IPS DF 6.9 (cell line): ENCODE results near the gene GCC1.
"Not testable (repeated sequence)": the region's sequence is repeated elsewhere in the genome, so short reads cannot be mapped to it uniquely, and the experiment has no call there.

Experiments used
- DNase-seq: peaks from one replicate; pipeline ENCODE4 v3.0.0-alpha.2; 2013; ENCODE audit warnings: low read depth, low spot score
- H3K27ac ChIP-seq: one replicate; pipeline ENCODE4 v1.5.1; 2013; ENCODE audit warnings: low read length, control low read depth
- H3K27me3 ChIP-seq: 2 replicates; pipeline ENCODE4 v1.6.1; 2013; ENCODE audit warnings: mild to moderate bottlenecking, low read length; ENCODE audit not compliant: control insufficient read depth, insufficient read depth
- H3K36me3 ChIP-seq: 2 replicates; pipeline ENCODE4 v1.6.1; 2013; ENCODE audit warnings: low read length; ENCODE audit not compliant: control insufficient read depth, insufficient read depth
- H3K4me1 ChIP-seq: 2 replicates; pipeline ENCODE4 v1.6.1; 2013; ENCODE audit warnings: low read length; ENCODE audit not compliant: control insufficient read depth, insufficient read depth
- H3K4me3 ChIP-seq: 2 replicates; pipeline ENCODE4 v1.5.1; 2013; ENCODE audit warnings: mild to moderate bottlenecking, low read length
- H3K9me3 ChIP-seq: 2 replicates; pipeline ENCODE4 v1.6.1; 2013; ENCODE audit warnings: low read length, inconsistent platforms; ENCODE audit not compliant: control insufficient read depth, insufficient read depth
- WGBS: extraction: QIAGEN DNeasy Blood & Tissue Kit; methylation state at CpG from one replicate; pipeline ENCODE4 v1.1.7; 2013; ENCODE audit warnings: mixed read lengths, missing lambda C conversion rate; ENCODE audit not compliant: insufficient read length, insufficient coverage; 5-methylcytosine and 5-hydroxymethylcytosine counted together

Gene GCC1

DNA sequence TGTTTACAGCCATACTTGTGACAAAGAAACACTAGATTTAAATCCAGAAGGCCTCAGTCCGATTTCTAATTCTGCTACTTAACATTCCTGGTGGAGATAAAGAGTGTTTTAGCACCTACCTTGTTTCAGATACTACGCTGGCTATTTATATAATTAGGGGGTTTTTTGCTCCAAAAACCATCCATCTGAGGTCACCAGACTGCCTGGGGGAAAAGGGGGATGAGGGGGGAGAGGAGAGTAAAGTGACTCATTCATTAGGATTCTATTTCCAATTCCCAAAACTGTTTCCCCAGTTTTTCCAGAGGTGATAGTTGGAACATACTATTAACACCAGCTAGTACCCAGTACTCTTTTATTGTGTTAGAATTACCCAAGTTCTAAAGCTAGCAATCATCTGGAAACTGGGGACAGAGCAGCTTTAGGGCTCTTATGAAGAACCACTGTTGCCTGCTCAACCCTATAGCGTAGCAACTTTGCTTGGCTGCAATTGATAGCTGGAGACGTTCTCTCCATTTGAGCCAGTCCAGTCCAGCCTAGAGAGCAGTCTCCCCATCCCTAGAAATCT lies 6.6 kb downstream of the GCC1 start:
- no peak overlapping the region for H3K4me3 ChIP-seq
- no peaks in the 10 kb centered on the region; the same call in 1 of the 2 replicates for H3K4me1 ChIP-seq
- no CpG with 5 or more reads among the region's 4 CpGs for WGBS
- no peaks in the 10 kb centered on the region for H3K9me3 ChIP-seq
- H3K36me3 ChIP-seq = peaks cover 9% of the 10 kb centered on the region
- no peak overlapping the region for H3K27ac ChIP-seq
- H3K27me3 ChIP-seq = no peaks in the 10 kb centered on the region
- DNase-seq = no peak

DNA sequence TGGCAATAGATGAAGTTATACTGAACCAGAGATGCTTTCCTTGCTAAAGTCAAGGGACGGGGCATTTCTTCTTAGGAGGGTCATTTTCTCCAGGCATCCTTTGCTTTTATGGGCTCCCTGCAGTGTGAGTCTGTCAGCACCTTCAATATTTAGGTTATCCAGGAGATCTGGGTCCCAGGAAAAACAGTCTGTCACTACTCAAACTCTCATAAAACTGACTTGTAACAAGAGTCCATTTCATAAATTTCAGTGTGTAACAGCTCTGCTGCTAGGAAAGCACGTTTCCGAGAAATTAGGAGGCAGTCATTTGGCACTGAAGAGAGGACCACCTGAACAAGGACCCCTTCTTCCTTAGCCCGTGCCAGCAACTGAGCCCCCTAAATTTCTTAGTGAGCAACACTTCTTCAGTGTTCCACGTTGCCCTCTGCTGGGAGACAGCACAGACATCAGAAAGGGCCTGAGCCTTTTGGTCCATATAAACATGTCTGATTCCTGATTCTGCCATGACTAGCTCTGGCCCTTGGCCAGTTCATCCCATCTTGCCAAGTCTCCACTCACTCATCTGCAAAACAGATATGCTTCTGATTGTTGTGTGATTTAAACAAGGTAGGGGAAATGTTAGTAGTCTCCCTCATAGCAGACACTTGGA lies 7.2 kb downstream of the GCC1 start:
- Histone ChIP-seq H3K4me3 (no peak overlapping the region), H3K4me1 (no peaks in the 10 kb centered on the region; the same call in 1 of the 2 replicates), H3K27ac (no peak overlapping the region), H3K27me3 (no peaks in the 10 kb centered on the region), H3K36me3 (peaks cover 9% of the 10 kb centered on the region), H3K9me3 (no peaks in the 10 kb centered on the region)
- DNase-seq = no peak
- WGBS = no CpG with 5 or more reads among the region's 5 CpGs

DNA sequence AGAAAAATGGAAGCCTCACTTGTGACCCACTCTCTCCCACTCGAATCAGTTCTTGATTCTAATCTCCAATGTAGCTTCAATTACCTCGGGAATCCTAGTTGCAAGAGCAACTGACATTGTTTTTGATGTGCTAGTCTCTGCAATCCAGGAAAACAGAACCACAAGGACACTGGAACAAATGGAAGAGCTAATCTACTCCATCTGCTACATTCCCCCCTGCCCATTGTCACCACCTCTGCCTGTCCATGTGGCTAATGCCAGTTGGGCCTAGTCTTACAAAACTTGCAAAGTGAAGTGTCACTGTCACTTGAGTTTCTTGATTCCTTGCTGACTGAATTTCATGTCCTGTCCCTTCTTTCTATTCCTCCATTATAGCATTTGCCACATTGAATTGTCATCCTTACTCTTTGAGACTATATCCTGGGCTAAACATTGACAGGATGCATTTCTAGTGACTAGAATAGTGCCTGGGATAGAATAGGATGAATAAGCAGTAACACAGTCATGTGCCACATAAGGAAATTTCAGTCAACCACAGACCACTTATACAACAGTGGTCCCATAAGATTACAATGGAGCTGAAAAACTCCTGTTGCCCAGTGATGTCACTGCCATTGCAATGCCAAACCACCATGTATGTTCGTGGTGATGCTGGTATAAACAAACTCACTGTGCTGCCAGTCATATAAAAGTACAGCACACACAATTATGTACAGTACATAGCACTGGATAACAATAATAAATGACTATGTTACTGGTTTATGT lies 13.5 kb downstream of the GCC1 start:
- WGBS = no CpG with 5 or more reads among the region's 3 CpGs
- H3K27ac ChIP-seq = no peak overlapping the region
- no peak for DNase-seq
- no peaks in the 10 kb centered on the region for H3K9me3 ChIP-seq
- H3K27me3 ChIP-seq = no peaks in the 10 kb centered on the region
- no peak overlapping the region for H3K4me3 ChIP-seq
- no peaks in the 10 kb centered on the region for H3K36me3 ChIP-seq
- no peaks in the 10 kb centered on the region; the same call in 1 of the 2 replicates for H3K4me1 ChIP-seq

DNA sequence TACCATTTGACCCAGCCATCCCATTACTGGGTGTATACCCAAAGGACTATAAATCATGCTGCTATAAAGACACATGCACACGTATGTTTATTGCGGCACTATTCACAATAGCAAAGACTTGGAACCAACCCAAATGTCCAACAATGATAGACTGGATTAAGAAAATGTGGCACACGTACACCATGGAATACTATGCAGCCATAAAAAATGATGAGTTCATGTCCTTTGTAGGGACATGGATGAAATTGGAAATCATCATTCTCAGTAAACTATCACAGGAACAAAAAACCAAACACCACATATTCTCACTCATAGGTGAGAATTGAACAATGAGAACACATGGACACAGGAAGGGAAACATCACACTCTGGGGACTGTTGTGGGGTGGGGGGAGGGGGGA lies 17.4 kb downstream of the GCC1 start:
- not testable (repeated sequence) for H3K27ac ChIP-seq, DNase-seq, H3K4me1 ChIP-seq, H3K4me3 ChIP-seq, H3K36me3 ChIP-seq, H3K27me3 ChIP-seq, H3K9me3 ChIP-seq
- no CpG with 5 or more reads among the region's 3 CpGs for WGBS

DNA sequence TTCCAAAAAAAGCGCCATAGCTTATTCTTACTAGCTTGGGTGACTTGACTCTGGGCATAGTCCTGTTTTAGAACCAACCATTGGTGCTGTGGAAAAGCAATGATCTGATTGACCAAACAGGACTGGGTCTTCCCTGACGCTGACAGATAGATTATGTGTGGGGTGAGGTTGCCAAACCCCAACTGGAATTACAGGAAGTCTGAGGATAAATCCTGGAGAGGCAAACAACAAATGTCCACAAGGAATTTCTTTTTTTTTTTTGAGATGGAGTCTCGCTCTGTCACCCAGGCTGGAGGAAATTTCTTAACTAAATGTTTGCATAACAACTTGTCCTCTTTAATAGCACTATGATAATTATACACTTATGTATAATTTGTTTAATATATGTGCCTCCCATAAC lies 19.2 kb downstream of the GCC1 start:
- no peaks in the 10 kb centered on the region for H3K36me3 ChIP-seq
- no peaks in the 10 kb centered on the region for H3K9me3 ChIP-seq
- DNase-seq = no peak
- H3K4me3 ChIP-seq = no peak overlapping the region
- H3K27ac ChIP-seq = no peak overlapping the region
- H3K4me1 ChIP-seq = no peaks in the 10 kb centered on the region
- WGBS = no CpG with 5 or more reads among the region's 3 CpGs
- H3K27me3 ChIP-seq = peaks cover 1% of the 10 kb centered on the region

DNA sequence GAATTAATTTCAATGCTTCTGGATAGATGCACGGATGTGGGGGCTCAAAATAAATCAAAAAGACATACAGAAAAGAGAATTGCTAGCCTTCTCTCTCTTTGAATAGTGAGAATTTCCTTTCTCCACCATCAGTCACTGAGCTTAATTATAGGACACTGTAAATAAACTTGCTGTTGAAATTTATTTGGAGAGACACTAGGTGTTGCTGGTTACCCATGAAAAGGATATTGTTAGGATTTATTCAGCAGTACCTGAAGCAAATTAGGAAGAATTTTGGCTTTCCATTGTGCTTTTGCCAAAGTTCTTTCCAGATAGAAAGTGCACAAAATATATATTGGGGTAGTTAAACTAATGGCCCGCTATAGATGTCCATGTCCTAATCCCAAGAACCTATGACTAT lies 27.6 kb downstream of the GCC1 start:
- Histone ChIP-seq H3K27me3 (no peaks in the 10 kb centered on the region), H3K4me3 (no peak overlapping the region), H3K36me3 (no peaks in the 10 kb centered on the region), H3K9me3 (no peaks in the 10 kb centered on the region), H3K4me1 (no peaks in the 10 kb centered on the region), H3K27ac (no peak overlapping the region)
- no peak for DNase-seq
- no CpG with 5 or more reads among the region's 2 CpGs for WGBS

DNA sequence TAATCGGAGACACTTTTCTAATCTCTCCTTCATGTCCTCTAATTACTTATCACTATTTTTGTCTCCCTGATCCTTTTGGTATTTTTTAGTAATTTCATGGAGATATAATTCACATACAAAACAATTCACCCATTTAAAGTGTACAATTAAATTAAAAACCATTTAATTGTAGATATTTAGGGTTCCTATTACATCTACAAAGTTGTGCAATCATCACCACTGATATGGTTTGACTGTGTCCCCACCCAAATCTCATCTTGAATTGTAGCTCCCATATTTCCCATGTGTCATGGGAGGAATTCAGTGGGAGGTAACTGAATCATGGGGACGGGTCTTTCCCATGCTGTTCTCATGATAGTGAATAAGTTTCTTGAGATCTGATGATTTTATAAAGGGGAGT lies 29.0 kb downstream of the GCC1 start:
- Histone ChIP-seq H3K27me3 (no peaks in the 10 kb centered on the region), H3K36me3 (no peaks in the 10 kb centered on the region), H3K27ac (no peak overlapping the region), H3K4me3 (no peak overlapping the region), H3K9me3 (no peaks in the 10 kb centered on the region), H3K4me1 (no peaks in the 10 kb centered on the region)
- no peak for DNase-seq
- no CpG with 5 or more reads among the region's 2 CpGs for WGBS

DNA sequence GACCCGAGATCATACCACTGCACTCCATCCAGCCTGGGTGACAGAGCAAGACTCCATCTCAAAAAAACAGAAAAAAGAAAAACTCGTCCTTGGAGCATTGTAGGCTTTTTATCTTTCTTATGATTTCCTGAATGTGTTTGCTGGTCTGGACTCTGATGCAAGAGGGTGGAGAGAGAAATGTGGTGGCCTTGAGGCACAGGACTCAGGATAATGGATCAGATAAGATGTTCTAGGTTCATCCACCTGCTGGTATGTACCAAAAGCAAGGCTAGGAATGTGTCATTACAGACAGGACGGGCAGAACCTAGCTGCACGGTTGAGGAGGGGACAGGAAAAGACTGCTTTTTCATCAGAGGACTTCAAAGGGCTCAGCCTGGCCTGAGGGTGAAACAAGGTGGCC lies 33.5 kb downstream of the GCC1 start:
- Histone ChIP-seq H3K4me3 (no peak overlapping the region), H3K9me3 (no peaks in the 10 kb centered on the region), H3K4me1 (no peaks in the 10 kb centered on the region), H3K36me3 (no peaks in the 10 kb centered on the region), H3K27me3 (no peaks in the 10 kb centered on the region), H3K27ac (no peak overlapping the region)
- no peak for DNase-seq
- no CpG with 5 or more reads among the region's 4 CpGs for WGBS

DNA sequence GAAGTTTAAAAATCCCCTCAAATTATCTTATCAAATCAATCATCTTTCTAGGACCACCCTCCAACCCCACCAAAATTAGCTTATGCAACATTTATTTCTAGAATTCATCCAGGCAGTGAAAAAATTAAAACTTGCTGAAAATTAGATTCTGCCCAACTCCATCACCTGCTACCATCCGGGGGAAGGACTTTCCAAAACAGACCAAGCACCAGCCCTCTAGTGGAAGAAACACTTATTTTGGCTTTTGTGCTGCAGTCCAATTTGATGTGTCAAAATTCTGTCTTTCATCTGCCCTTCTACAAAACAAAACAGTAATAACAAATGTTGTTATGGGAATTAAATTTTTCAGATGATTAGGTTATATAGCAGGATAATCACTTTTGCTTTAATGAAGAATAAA lies 35.1 kb downstream of the GCC1 start:
- no peak overlapping the region for H3K27ac ChIP-seq
- no peak for DNase-seq

DNA sequence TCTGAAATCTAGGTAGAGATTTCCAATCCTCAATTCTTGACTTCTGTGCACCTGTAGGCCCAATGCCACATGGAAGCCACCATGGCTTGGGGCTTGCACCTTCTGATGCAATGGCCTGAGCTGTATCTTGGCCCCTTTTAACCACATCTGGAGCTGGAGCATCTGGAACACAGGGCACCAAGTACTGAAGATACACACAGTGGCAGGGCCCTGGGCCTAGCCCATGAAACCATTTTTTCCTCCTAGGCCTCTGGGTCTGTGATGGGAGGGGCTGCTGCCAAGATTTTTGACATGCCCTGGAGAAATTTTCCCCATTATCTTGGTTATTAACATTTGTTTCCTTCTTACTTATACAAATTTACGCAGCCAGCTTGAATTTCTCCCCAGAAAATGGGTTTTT lies 39.1 kb downstream of the GCC1 start:
- no peak overlapping the region for H3K27ac ChIP-seq
- H3K36me3 ChIP-seq = no peaks in the 10 kb centered on the region
- no peak overlapping the region for H3K4me3 ChIP-seq
- no CpG with 5 or more reads among the region's 1 CpG for WGBS
- DNase-seq = no peak
- H3K27me3 ChIP-seq = no peaks in the 10 kb centered on the region
- H3K4me1 ChIP-seq = no peaks in the 10 kb centered on the region
- 0 out of 2 replicates have a peak, but pooled peaks cover 1% of the 10 kb centered on the region for H3K9me3 ChIP-seq

More for the DNA sequence above, 35.1 kb downstream of the GCC1 start:
- Histone ChIP-seq H3K4me1 (no peaks in the 10 kb centered on the region), H3K36me3 (no peaks in the 10 kb centered on the region), H3K9me3 (0 out of 2 replicates have a peak, but pooled peaks cover 1% of the 10 kb centered on the region), H3K27me3 (no peaks in the 10 kb centered on the region), H3K4me3 (no peak overlapping the region)
- no CpG with 5 or more reads among the region's 1 CpG for WGBS
